ENCODE data around the gene ASAP2.

ASAP2 gene

DNA sequence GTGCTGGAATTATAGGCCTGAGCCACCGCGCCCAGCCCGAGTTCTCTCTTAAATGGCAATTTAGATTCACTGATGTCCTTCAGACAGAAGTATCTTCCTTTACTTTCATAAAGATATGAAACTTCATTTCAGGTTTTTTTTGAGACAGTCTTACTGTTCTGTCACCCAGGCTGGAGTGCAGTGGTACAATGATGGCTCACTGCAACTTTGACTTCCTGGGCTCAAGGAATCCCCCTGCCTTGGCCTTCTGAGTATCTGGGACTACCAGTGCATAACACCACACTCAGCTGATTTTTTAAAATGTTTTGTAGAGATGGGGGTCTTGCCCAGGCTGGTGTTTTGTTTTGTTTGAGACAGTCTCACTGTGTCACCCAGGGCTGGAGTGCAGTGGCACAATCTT is 203.5 kb downstream of the ASAP2 start:
- Histone ChIP-seq H3K4me1 (ENCODE audit: low read length) (no peaks in the 10 kb centered on the region), H3K27me3 (replicated peaks; ENCODE audit: insufficient read depth, low read length) (no peaks in the 10 kb centered on the region), H3K27ac (ENCODE audit: low read length) (no peak overlapping the region), H4K20me1 (ENCODE audit: insufficient read depth, low read length) (no peaks in the 10 kb centered on the region), H2AFZ (ENCODE audit: low read length) (no peak overlapping the region), H3K4me2 (ENCODE audit: low read depth, low read length) (no peak overlapping the region), H3K4me3 (ENCODE audit: low read length) (no peak overlapping the region), H3K79me2 (ENCODE audit: low read length) (0 out of 2 replicates have a peak, but pooled peaks cover 10% of the 10 kb centered on the region), H3K9me2 (replicated peaks; ENCODE audit: insufficient read depth, low read length) (no peaks in the 10 kb centered on the region), H3K36me3 (replicated peaks; ENCODE audit: insufficient read depth, low read length) (no peaks in the 10 kb centered on the region; the same call in 1 of the 2 replicates), H3K9ac (ENCODE audit: low read length) (no peak overlapping the region), H3K9me3 (replicated peaks; ENCODE audit: insufficient read depth, low read length) (no peaks in the 10 kb centered on the region), H3F3A (ENCODE audit: insufficient read depth, low read length) (no peaks in the 10 kb centered on the region)
- no peak for TF ChIP-seq EZH2phosphoT487 (IDR thresholded peaks at IDR 0.05; ENCODE audit: low read length)
- no peak for TF ChIP-seq CTCF (IDR thresholded peaks at IDR 0.05; ENCODE audit: low read length)
- TF ChIP-seq EZH2 (optimal IDR thresholded peaks at IDR 0.05; ENCODE audit: low read depth, low read length), result no peak
- DNase-seq, result no peak

GRCh38 chr2:9412781-9413180 is 206.2 kb downstream of the ASAP2 start:
- H3K4me1 ChIP-seq (ENCODE audit: low read length), result no peaks in the 10 kb centered on the region
- no peaks in the 10 kb centered on the region for H3K9me2 ChIP-seq (replicated peaks; ENCODE audit: insufficient read depth, low read length)
- H2AFZ ChIP-seq (ENCODE audit: low read length), result no peak overlapping the region
- H3K4me3 ChIP-seq (ENCODE audit: low read length), result no peak overlapping the region
- no peak overlapping the region for H3K27ac ChIP-seq (ENCODE audit: low read length)
- H3K36me3 ChIP-seq (replicated peaks; ENCODE audit: insufficient read depth, low read length), result no peaks in the 10 kb centered on the region; the same call in 1 of the 2 replicates
- no peak for DNase-seq
- no peaks in the 10 kb centered on the region for H3F3A ChIP-seq (ENCODE audit: insufficient read depth, low read length)
- no peaks in the 10 kb centered on the region for H3K9me3 ChIP-seq (replicated peaks; ENCODE audit: insufficient read depth, low read length)
- no peak overlapping the region for H3K9ac ChIP-seq (ENCODE audit: low read length)
- TF ChIP-seq EZH2phosphoT487 (IDR thresholded peaks at IDR 0.05; ENCODE audit: low read length) (no peak), EZH2 (optimal IDR thresholded peaks at IDR 0.05; ENCODE audit: low read depth, low read length) (no peak), CTCF (IDR thresholded peaks at IDR 0.05; ENCODE audit: low read length) (no peak)
- H4K20me1 ChIP-seq (ENCODE audit: insufficient read depth, low read length), result no peaks in the 10 kb centered on the region
- H3K79me2 ChIP-seq (ENCODE audit: low read length), result peaks cover 29% of the 10 kb centered on the region
- H3K4me2 ChIP-seq (ENCODE audit: low read depth, low read length), result no peak overlapping the region
- no peaks in the 10 kb centered on the region for H3K27me3 ChIP-seq (replicated peaks; ENCODE audit: insufficient read depth, low read length)

DNA sequence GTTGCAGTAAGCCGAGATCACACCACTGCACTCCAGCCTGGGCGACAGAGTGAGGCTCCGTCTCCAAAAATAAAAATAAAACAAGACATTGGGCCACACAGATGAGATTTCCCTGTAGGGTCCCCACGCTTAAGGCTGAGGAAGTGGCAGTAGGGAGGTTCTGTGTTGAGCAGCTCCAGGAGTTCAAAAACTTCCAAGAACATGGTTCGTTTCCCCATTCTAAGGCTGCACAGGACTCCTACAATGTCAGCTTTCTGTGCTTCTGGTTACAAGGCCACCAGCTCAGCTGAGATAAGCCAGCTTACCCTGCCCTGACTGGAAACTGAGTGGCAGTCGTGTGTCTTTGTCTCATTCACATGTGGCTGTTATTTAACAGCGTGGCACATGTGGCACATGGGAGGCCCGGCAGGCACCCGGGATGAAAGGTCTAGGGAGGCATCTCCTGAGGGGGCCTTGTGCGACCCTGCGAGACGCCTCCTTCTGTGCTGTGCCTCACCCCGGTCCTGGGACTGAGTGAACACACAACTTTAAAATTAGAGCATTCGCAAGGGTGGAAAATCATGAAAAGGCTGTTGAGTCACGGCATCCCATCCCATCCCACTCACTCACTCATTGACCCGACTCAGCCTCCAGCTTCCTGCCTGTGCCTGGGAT is 209.0 kb downstream of the ASAP2 start:
- Histone ChIP-seq H3F3A (ENCODE audit: insufficient read depth, low read length) (peaks cover 10% of the 10 kb centered on the region; the same call in 1 of the 2 replicates), H3K4me3 (ENCODE audit: low read length) (no peak overlapping the region), H3K27ac (ENCODE audit: low read length) (no peak overlapping the region), H3K27me3 (replicated peaks; ENCODE audit: insufficient read depth, low read length) (no peaks in the 10 kb centered on the region), H3K36me3 (replicated peaks; ENCODE audit: insufficient read depth, low read length) (no peaks in the 10 kb centered on the region; the same call in 1 of the 2 replicates), H3K4me1 (ENCODE audit: low read length) (peaks cover 15% of the 10 kb centered on the region), H3K9me2 (replicated peaks; ENCODE audit: insufficient read depth, low read length) (no peaks in the 10 kb centered on the region), H2AFZ (ENCODE audit: low read length) (no peak overlapping the region), H3K9ac (ENCODE audit: low read length) (no peak overlapping the region), H3K79me2 (ENCODE audit: low read length) (peaks cover 58% of the 10 kb centered on the region), H3K4me2 (ENCODE audit: low read depth, low read length) (no peak overlapping the region), H4K20me1 (ENCODE audit: insufficient read depth, low read length) (no peaks in the 10 kb centered on the region), H3K9me3 (replicated peaks; ENCODE audit: insufficient read depth, low read length) (no peaks in the 10 kb centered on the region)
- no peak for DNase-seq
- TF ChIP-seq EZH2 (optimal IDR thresholded peaks at IDR 0.05; ENCODE audit: low read depth, low read length), result no peak
- TF ChIP-seq CTCF (IDR thresholded peaks at IDR 0.05; ENCODE audit: low read length), result no peak
- TF ChIP-seq EZH2phosphoT487 (IDR thresholded peaks at IDR 0.05; ENCODE audit: low read length), result no peak
